SK-N-SH (cell line): ENCODE measurements around the gene OSBPL8. TPM values are rescaled to one million over a fixed set of nuclear protein-coding genes. Genes with fewer than 3 reads are reported as not detected.

Source experiments
- CTCF ChIA-PET: fragments of 300-600, 350-600 bp; formaldehyde crosslinking; extraction: SDS; loops from one replicate; lab custom pipeline; 2021; lab: Yijun Ruan, JAX
- POLR2A ChIA-PET: fragments of 350-600 bp; sonication (Branson Sonifier 250); formaldehyde crosslinking; extraction: SDS; loops from one replicate; lab custom pipeline; 2020; ENCODE audit warnings: antibody characterized with exemption, inconsistent platforms; lab: Yijun Ruan, JAX
- DNase-seq: peaks from one replicate; pipeline ENCODE4 v3.0.0; 2012
- H2AFZ ChIP-seq: fragments of 200-600 bp; sonication (generic); 2 replicates; pipeline ENCODE4 v1.8.1; 2016; ENCODE audit warnings: antibody characterized with exemption, mild to moderate bottlenecking, low read depth
- H3F3A ChIP-seq: fragments of 200-600 bp; sonication (generic); replicated peaks from 2 replicates; pipeline ENCODE3; 2016; ENCODE audit warnings: antibody characterized with exemption, mild to moderate bottlenecking; ENCODE audit not compliant: insufficient read depth
- H3K27ac ChIP-seq, 2 experiments: fragments of 200-500 bp in 1 of 2; fragments of 200-600 bp in 1 of 2; sonication (Bioruptor generic) in 1 of 2; sonication (generic), shearing (Covaris generic) in 1 of 2; 2 replicates each; pipeline versions ENCODE4 v1.5.1 to v1.6.1; 2014 to 2016; ENCODE audit warnings: low read depth in 2 of 2, inconsistent platforms in 1 of 2, low read length in 1 of 2, mild to moderate bottlenecking in 1 of 2, mixed read lengths in 1 of 2
- H3K27me3 ChIP-seq: fragments of 200-600 bp; sonication (generic), shearing (Covaris generic); 2 replicates; pipeline ENCODE4 v1.6.1; 2016; ENCODE audit warnings: mixed run types; ENCODE audit not compliant: insufficient read depth
- H3K36me3 ChIP-seq, 2 experiments: fragments of 200-500 bp in 1 of 2; fragments of 200-600 bp in 1 of 2; sonication (Bioruptor generic) in 1 of 2; sonication (generic) in 1 of 2; replicated peaks in 1 of 2; 2 replicates each; pipeline versions ENCODE3 to v1.5.1; 2014 to 2016; ENCODE audit warnings: low read length in 1 of 2, mild to moderate bottlenecking in 1 of 2; ENCODE audit not compliant: insufficient read depth in 2 of 2, control insufficient read depth in 1 of 2
- H3K4me1 ChIP-seq, 2 experiments: fragments of 200-500 bp in 1 of 2; fragments of 200-600 bp in 1 of 2; sonication (Bioruptor generic) in 1 of 2; sonication (generic), shearing (Covaris generic) in 1 of 2; 2 replicates each; pipeline versions ENCODE4 v1.5.1 to v1.6.1; 2014 to 2016; ENCODE audit warnings: low read depth in 1 of 2, low read length in 1 of 2, mixed run types in 1 of 2; ENCODE audit not compliant: insufficient read depth in 2 of 2, control insufficient read depth in 1 of 2
- H3K4me2 ChIP-seq: fragments of 200-600 bp; sonication (generic), shearing (Covaris generic); 2 replicates; pipeline ENCODE4 v1.6.1; 2017; ENCODE audit warnings: mixed run types
- H3K4me3 ChIP-seq, 2 experiments: fragments of 200-500 bp in 1 of 2; fragments of 200-600 bp in 1 of 2; sonication (Bioruptor generic) in 1 of 2; sonication (generic), shearing (Covaris generic) in 1 of 2; 2 replicates each; pipeline versions ENCODE4 v1.5.1 to v1.8.1; 2014 to 2016; ENCODE audit warnings: low read depth in 2 of 2, inconsistent platforms in 1 of 2, low read length in 1 of 2, mild to moderate bottlenecking in 1 of 2, mixed read lengths in 1 of 2, moderate library complexity in 1 of 2
- H3K79me2 ChIP-seq: fragments of 200-600 bp; sonication (generic); 2 replicates; pipeline ENCODE4 v1.8.1; 2017; ENCODE audit warnings: mild to moderate bottlenecking; ENCODE audit not compliant: insufficient read depth
- H3K9ac ChIP-seq: fragments of 200-600 bp; sonication (generic); 2 replicates; pipeline ENCODE4 v1.6.1; 2017; ENCODE audit warnings: mixed run types
- H3K9me2 ChIP-seq: fragments of 200-600 bp; sonication (generic); 2 replicates; pipeline ENCODE4 v1.6.1; 2017; ENCODE audit warnings: mixed run types
- H3K9me3 ChIP-seq: fragments of 200-600 bp; sonication (generic); 2 replicates; pipeline ENCODE4 v1.6.1; 2017; ENCODE audit warnings: mixed run types, mild to moderate bottlenecking, moderate library complexity
- H4K20me1 ChIP-seq: fragments of 200-600 bp; sonication (generic); 2 replicates; pipeline ENCODE4 v1.6.1; 2017; ENCODE audit warnings: mild to moderate bottlenecking, mixed run types; ENCODE audit not compliant: insufficient read depth
- CTCF ChIP-seq: fragments of 200-600 bp; sonication (generic); IDR thresholded peaks from 2 replicates; pipeline ENCODE4 v1.6.1; 2017; ENCODE audit warnings: antibody characterized with exemption, mild to moderate bottlenecking, moderate library complexity
- EP300 ChIP-seq, 2 experiments: IDR thresholded peaks; 2 replicates each; pipeline versions ENCODE4 v1.4.0 to v1.6.1; 2012; ENCODE audit warnings: borderline replicate concordance in 1 of 2, low read depth in 1 of 2, low read length in 1 of 2
- FOSL2 ChIP-seq: IDR thresholded peaks from 2 replicates; pipeline ENCODE4 v1.4.0; 2012; ENCODE audit warnings: low read depth, mild to moderate bottlenecking, moderate library complexity, borderline replicate concordance
- FOXM1 ChIP-seq: IDR thresholded peaks from 2 replicates; pipeline ENCODE4 v1.4.0; 2012; ENCODE audit warnings: low read depth, mild to moderate bottlenecking
- IRF3 ChIP-seq: fragments of 150-350 bp; IDR thresholded peaks from 2 replicates; pipeline ENCODE4 v1.6.1; 2016; ENCODE audit warnings: mild to moderate bottlenecking, low read depth, low read length
- JUND ChIP-seq: IDR thresholded peaks from 2 replicates; pipeline ENCODE4 v1.4.0; 2012
- MEF2A ChIP-seq: IDR thresholded peaks from 2 replicates; pipeline ENCODE4 v1.4.0; 2012; ENCODE audit warnings: low read depth, borderline replicate concordance
- NRF1 ChIP-seq: IDR thresholded peaks from 2 replicates; pipeline ENCODE4 v1.6.1; 2012; ENCODE audit warnings: low read depth, mild to moderate bottlenecking, low read length
- RXRA ChIP-seq: IDR thresholded peaks from 2 replicates; pipeline ENCODE4 v1.4.0; 2012; ENCODE audit warnings: low read depth, mild to moderate bottlenecking, borderline replicate concordance
- SMC3 ChIP-seq: IDR thresholded peaks from 2 replicates; pipeline ENCODE4 v1.6.1; 2012; ENCODE audit warnings: low read depth, low read length, improper control_type of control experiment
- TCF12 ChIP-seq: IDR thresholded peaks from 2 replicates; pipeline ENCODE4 v1.4.0; 2012
- YY1 ChIP-seq: IDR thresholded peaks from 2 replicates; pipeline ENCODE4 v1.4.0; 2012; ENCODE audit warnings: low read depth, mild to moderate bottlenecking
- WGBS: methylation state at CpG from one replicate; pipeline ENCODE4 v1.1.6; 2017; ENCODE audit warnings: low lambda C conversion rate; 5-methylcytosine and 5-hydroxymethylcytosine counted together
- polyA plus RNA-seq, 3 experiments: library from polyadenylated mRNA; depleted of rRNA; stranded (reverse); fragments of >200 nt; gene quantifications; 2 replicates each; pipeline ENCODE4 v1.2.3, GENCODE V29; 2012

OSBPL8 gene
- polyA plus RNA-seq, 1 of the 3 experiments (the other 2 are of a cell fraction) = 10.6 TPM

GRCh38 chr12:76310110-76310509 lies 249.5 kb downstream of the OSBPL8 start:
- Histone ChIP-seq H3K27me3 (no peaks in the 10 kb centered on the region), H3K4me1 (peaks cover 0 to 6% of the 10 kb centered on the region in 2 experiments; a peak in 1 of 4 replicates), H3K4me3 (no peak overlapping the region), H3K79me2 (no peaks in the 10 kb centered on the region), H3K36me3 (peaks cover 0 to 19% of the 10 kb centered on the region in 2 experiments), H3K9me2 (no peaks in the 10 kb centered on the region), H4K20me1 (no peaks in the 10 kb centered on the region), H2AFZ (peak overlapping the region; percentile 21; the same call in 1 of the 2 replicates), H3K4me2 (peak overlapping the region; percentile 8; the same call in 1 of the 2 replicates), H3F3A (peaks cover 10% of the 10 kb centered on the region), H3K9ac (no peak overlapping the region), H3K9me3 (no peaks in the 10 kb centered on the region), H3K27ac (peak overlapping the region in 1 of 2 experiments; percentile 50; a peak in 2 of 4 replicates)
- ChIA-PET POLR2A (no interaction called here), CTCF (no interaction called here)
- no peak for DNase-seq
- TF ChIP-seq TCF12 = peak; percentile 9; the same call in 1 of the 2 replicates
- no peak for TF ChIP-seq NRF1
- TF ChIP-seq JUND = peak; percentile 41; the same call in 1 of the 2 replicates
- TF ChIP-seq FOSL2 = peak; percentile 50; the same call in 1 of the 2 replicates
- TF ChIP-seq EP300 (IDR thresholded peaks at IDR 0.05; ENCODE audit: borderline replicate concordance in 1 of 2, low read depth in 1 of 2, low read length in 1 of 2) = 0 out of 4 replicates have a peak, but pooled peaks of 1 of the 2 experiments have one; percentile 10

- ChIA-PET POLR2A (no interaction called here), CTCF (interaction anchor here (1.2 kb wide), 1 partner anchor 19 kb away, joined by 3 read pairs; no protein-coding TSS in a partner anchor)
- DNase-seq = no peak
- no peaks in the 10 kb centered on the region for H3K27me3 ChIP-seq
- H3K9me3 ChIP-seq = no peaks in the 10 kb centered on the region
- no peak overlapping the region for H3K27ac ChIP-seq
- H3K79me2 ChIP-seq = no peaks in the 10 kb centered on the region
- no peaks in the 10 kb centered on the region for H4K20me1 ChIP-seq
- no peak overlapping the region for H3K4me3 ChIP-seq
- H3K36me3 ChIP-seq = peaks cover 0 to 25% of the 10 kb centered on the region in 2 experiments
- no peak overlapping the region for H2AFZ ChIP-seq
- peaks cover 10% of the 10 kb centered on the region for H3F3A ChIP-seq
- no peak overlapping the region for H3K9ac ChIP-seq
- no peak overlapping the region for H3K4me2 ChIP-seq
- TF ChIP-seq FOXM1 (no peak), YY1 (no peak), JUND (no peak), CTCF (no peak), MEF2A (no peak), TCF12 (no peak), SMC3 (no peak), IRF3 (no peak), FOSL2 (no peak), RXRA (no peak)
- H3K4me1 ChIP-seq = peaks cover 0 to 6% of the 10 kb centered on the region in 2 experiments; a peak in 1 of 4 replicates
- 72% methylated on average over 3 of the region's 3 CpGs for WGBS
- H3K9me2 ChIP-seq = no peaks in the 10 kb centered on the region
Observed at GRCh38 chr12:76308866-76309265, 250.7 kb downstream of the OSBPL8 start.
